Activated CD4-positive, alpha-beta memory T cell treated with anti-CD3 and anti-CD28 coated beads for 36 hours (primary cell): ENCODE data around the gene FAAH2. TPM values are rescaled to one million over a fixed set of nuclear protein-coding genes. Genes with fewer than 3 reads are reported as not detected.
A peak's percentile ranks its signal among the peaks of the same experiment; 100 is the strongest.

ENCODE experiments used
- CTCF ChIA-PET: fragments of 350-600 bp; sonication (Branson Sonifier 250); formaldehyde crosslinking; loops from one replicate; lab custom pipeline; 2021; ENCODE audit warnings: antibody characterized with exemption, inconsistent platforms; lab: Charles Lee
- POLR2A ChIA-PET: fragments of 350-600 bp; sonication (Branson Sonifier 250); formaldehyde crosslinking; loops from one replicate; lab custom pipeline; 2021; ENCODE audit warnings: antibody characterized with exemption; lab: Charles Lee
- DNase-seq: peaks from one replicate; pipeline ENCODE4 v3.0.0-alpha.2; 2020
- H3K27ac Mint-ChIP-seq: one replicate; pipeline ENCODE4 v1.8.0; 2021; ENCODE audit warnings: mixed read lengths
- H3K27me3 Mint-ChIP-seq: one replicate; pipeline ENCODE4 v1.8.0; 2021; ENCODE audit warnings: mixed read lengths
- H3K36me3 Mint-ChIP-seq: one replicate; pipeline ENCODE4 v1.8.0; 2021; ENCODE audit warnings: mixed read lengths
- H3K4me1 Mint-ChIP-seq: one replicate; pipeline ENCODE4 v1.8.0; 2021; ENCODE audit warnings: low read depth, mixed read lengths
- H3K4me3 Mint-ChIP-seq: one replicate; pipeline ENCODE4 v1.8.0; 2021; ENCODE audit warnings: mild to moderate bottlenecking, mixed read lengths
- H3K9me3 Mint-ChIP-seq: one replicate; pipeline ENCODE4 v1.8.0; 2021; ENCODE audit warnings: mixed read lengths
- intact Hi-C: fragments of 100-400 bp; cut with micrococcal nuclease; formaldehyde crosslinking; loops from one replicate; pipeline ENCODE4 v1.15.1; 2023
- total RNA-seq, 2 experiments: library from RNA; stranded (reverse); gene quantifications; one replicate each; pipeline ENCODE4 v1.2.3, GENCODE V29; 2021

Gene FAAH2
- total RNA-seq, 2 experiments from 2014 or later, result 10.3 to 12.1 TPM

GRCh38 chrX:57528670-57529255 is 242.3 kb downstream of the FAAH2 start:
- H3K4me3 Mint-ChIP-seq, result no peak overlapping the region
- intact Hi-C loops, result no loop called here
- ChIA-PET POLR2A (no interaction called here), CTCF (interaction anchor here (0.7 to 1.4 kb wide), 2 partner anchors 11 to 375 kb away, joined by 4 read pairs; no protein-coding TSS in a partner anchor)
- H3K27ac Mint-ChIP-seq, result no peak overlapping the region
- no peaks in the 10 kb centered on the region for H3K36me3 Mint-ChIP-seq
- H3K9me3 Mint-ChIP-seq, result peaks cover 2% of the 10 kb centered on the region
- H3K4me1 Mint-ChIP-seq, result no peaks in the 10 kb centered on the region
- H3K27me3 Mint-ChIP-seq, result no peaks in the 10 kb centered on the region
- DNase-seq, result peak; percentile 13

Other genes with a start within 250 kb of the FAAH2 start
- gene SPIN2B, start 165.2 kb upstream of the FAAH2 start, total RNA-seq, result 1 to 10 TPM; 5.1 to 7.7 TPM
- gene SPIN2A, start 149.3 kb upstream of the FAAH2 start, total RNA-seq, result under 1 TPM; 0.45 to 0.48 TPM